Measurements from ENCODE around the gene G6PC1.
"Not testable (repeated sequence)": the region's sequence is repeated elsewhere in the genome, so short reads cannot be mapped to it uniquely, and the experiment has no call there.

G6PC1 gene

DNA sequence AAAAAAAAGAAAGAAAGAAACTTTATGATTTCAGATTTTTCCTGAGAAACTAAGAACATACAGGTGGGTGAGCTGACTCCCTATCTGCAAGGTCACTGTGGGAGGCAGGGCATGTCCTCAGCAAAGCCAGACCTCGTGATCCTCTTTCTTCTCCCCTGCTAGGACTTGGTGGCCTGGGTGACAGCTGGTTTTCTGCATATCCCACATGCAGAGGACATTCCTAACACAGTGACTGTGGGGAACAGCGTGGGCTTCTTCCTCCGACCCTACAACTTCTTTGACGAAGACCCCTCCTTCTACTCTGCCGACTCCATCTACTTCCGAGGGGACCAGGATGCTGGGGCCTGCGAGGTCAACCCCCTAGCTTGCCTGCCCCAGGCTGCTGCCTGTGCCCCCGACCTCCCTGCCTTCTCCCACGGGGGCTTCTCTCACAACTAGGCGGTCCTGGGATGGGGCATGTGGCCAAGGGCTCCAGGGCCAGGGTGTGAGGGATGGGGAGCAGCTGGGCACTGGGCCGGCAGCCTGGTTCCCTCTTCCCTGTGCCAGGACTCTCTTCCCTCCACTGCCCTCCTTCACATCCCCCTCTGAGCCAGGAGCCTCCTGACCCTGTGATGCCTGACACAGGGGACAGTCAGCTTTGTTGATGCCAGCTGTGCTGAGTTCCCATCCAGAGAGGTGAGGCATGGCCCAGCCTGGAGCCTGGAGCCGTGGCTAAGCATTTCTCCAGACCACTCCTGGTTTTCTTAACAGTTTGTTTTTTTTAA lies 26.5 kb upstream of the G6PC1 start:
- not testable (repeated sequence) for DNase-seq

DNA sequence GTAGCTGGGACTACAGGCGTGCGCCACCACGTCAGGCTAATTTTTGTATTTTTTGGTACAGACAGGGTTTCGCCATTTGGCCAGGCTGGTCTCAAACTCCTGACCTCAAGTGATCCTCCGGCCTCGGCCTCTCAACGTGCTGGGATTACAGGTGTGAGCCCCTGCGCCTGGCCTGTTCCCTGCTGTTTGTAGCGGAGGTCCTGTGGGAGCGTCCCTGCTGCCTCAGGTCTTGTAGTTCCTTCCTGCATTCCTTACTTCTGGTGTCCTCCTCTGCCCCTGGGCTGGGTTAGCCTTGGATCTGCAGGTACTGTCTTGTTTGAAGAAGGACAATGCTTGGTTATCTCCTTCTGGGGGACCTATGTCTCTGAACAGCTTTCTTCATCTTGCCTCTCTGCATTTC lies 23.6 kb upstream of the G6PC1 start:
- DNase-seq, result no peak

DNA sequence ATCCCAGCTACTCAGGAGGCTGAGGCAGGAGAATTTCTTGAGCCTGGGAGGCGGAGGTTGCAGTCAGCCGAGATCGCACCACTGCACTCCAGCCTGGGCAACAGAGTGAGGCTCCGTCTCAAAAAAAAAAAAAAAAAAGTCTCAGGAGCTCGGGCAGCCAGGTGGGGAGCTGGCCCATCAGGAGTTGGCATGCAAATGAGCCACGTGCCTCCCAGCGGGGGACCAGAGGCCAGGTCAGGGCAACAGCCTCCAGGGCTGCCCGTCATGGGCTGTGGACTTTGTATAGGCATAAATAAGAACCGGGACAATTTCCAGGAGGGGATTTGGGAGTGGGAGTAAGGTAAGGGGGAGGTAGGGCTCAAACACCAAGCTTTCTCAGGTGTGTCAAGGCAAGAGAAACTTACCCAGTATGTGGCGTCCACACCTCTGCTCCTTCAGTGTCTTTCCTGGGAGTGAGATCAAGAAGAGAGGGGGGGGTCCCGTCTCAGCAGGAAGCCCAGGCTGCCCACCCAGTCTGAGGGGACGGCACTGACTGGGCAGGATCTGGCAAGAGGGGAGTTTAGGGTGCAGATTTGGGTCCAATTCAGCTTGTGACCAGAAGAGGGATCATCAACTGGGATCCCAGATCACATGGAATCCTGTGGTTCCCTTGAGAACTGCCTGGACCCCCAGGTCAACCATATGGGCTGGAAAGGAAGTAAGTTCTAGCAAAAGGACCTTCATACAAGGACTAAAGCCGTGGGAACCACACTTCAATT lies 22.3 kb upstream of the G6PC1 start:
- no peak for DNase-seq

DNA sequence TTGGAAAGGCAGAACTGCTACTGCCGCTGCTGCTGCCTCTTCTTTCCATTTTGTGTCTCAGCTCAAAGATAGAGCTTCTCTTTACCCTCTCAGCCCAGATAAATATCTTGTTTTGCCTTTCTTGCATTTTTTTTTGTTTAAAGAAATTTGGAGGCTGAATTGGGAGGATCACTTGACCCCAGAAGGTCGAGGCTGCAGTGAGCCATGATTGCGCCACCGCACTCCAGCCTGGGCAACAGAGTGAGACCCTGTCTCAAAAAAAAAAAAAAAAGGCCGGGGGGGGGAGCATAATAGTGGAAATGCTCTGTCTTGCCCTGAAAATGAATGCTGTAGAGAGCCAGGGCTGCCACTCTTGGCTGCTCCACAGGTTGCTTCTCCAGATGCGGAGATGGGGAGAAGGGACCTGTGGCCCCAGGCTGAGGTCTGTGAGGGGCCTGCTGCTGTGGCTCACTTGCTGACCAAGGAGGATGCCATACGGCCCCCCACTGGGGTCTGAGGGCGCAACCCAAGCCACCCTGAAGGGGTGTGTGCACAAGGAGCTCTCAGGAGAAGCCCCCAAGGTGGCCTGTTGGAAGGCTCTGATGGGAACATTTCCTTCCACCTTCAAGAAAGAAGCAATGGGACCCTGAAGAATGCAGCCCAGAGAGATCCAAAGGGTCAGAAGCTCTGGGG lies 21.5 kb upstream of the G6PC1 start:
- no peak for DNase-seq

DNA sequence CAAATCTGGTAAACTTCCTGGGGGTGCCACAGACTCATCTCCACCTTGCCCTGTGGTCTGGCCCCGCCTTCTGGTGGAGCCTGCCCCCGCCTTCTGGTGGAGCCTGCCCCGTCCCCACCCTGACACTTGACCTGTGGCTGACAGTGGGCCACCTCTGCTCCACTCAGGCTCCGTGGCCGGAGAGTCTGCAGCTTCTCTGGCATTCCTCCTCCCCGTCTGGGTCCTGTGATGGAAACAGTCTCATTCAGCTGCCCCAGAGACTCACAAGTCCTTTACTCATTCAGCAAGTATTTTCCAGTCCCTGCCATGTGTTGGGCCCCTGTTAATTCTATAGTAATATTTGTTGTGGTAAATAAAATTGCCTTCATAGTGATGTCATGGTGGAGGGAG lies 21.0 kb upstream of the G6PC1 start:
- no peak for DNase-seq

GRCh38 chr17:42880776-42881310 lies 19.8 kb upstream of the G6PC1 start:
- no peak for DNase-seq

GRCh38 chr17:42881706-42882105 lies 18.9 kb upstream of the G6PC1 start:
- not testable (repeated sequence) for DNase-seq

DNA sequence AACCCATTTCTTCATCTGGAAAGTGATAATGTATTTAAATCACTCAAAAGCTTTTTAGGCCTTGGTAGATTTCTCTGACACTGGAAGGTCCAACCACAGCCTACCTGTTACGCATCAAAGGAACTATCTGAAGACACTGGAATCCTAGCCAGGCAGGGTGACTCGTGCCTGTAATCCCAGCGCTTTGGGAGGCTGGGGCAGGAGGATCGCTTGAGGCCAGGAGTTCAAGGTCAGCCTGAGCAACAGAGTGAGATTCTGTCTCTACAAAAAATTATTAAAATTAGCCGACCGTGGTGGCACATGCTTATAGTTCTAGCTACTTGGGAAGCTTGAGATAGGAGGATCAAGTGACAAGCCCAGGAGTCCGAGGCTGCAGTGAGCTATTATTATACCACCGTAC lies 18.4 kb upstream of the G6PC1 start:
- DNase-seq, result no peak

- no peak for DNase-seq
These were observed 16.6 kb upstream of the G6PC1 start for GRCh38 chr17:42883802-42884558.

- DNase-seq, result not testable (repeated sequence)
These were observed 14.8 kb upstream of the G6PC1 start for GRCh38 chr17:42885806-42886205.

- no peak for DNase-seq
These were observed 14.1 kb upstream of the G6PC1 start for GRCh38 chr17:42886283-42887176.

DNA sequence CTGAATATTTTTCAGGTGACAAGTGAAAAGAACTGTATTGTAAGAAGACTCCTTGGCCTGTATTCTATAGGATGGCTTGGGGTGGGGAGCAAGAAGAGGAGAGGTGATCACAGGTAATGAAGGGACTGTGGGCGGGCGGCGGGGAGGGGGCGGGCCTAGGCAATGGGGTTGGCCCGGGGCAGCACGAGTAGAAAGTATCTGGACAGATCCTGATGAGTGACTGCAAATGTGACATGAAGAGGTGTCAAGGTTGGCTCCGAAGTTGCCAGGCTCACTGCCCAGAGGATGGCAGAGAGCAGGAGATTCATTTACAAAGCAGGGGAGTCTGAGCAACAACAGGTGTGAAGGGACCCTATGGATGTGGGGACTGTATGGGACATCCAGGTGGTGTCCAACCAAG lies 10.8 kb upstream of the G6PC1 start:
- DNase-seq, result no peak

DNA sequence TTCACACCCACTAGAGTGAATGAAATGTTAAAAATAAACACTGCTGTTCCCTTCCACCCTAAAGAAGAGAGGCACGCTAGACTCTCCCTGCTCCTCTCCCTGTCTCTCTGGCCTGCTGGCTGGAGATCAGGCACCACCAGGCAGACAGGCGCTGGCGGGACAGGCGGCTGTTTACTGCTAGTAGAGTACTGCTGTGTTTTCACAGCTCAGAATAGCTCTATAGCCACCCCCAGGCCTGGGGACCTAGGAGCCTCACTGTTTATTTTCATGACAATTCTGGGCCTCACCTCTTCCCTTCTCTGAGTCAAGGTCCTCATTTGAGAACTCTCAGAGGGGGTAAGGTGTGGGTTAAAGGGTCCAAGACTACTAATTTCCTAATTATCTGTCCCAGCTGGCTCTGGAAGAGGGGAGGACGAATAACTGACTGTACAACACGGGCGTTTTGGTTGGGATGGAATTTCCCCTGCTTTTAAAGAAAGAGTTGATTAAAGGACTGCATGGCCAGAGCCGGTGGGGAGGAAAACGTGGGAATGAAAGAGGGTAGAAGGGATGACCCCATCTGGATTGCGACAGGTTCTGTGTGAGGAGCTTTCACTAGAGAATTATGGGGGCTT lies 9.0 kb upstream of the G6PC1 start:
- no peak for DNase-seq

DNA sequence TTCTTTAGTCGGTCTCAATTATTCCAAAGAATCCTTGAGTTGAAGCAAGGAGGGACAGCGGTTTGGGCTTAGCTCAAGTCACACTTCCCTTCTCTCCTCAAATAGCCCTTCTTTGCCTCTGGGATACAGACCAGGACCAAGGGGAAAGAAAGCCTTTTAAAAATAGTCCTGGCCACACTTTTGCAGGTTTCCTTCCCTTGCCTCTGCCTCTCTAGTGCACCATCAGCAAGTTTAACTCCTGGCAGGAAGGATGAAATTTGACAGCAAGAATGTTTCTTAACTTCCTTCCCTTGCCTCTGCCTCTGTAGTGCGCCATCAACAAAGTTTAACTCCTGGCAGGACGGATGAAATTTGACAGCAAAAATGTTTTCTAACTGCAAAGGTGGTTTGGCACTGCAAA lies 7.2 kb upstream of the G6PC1 start:
- no peak for DNase-seq

DNA sequence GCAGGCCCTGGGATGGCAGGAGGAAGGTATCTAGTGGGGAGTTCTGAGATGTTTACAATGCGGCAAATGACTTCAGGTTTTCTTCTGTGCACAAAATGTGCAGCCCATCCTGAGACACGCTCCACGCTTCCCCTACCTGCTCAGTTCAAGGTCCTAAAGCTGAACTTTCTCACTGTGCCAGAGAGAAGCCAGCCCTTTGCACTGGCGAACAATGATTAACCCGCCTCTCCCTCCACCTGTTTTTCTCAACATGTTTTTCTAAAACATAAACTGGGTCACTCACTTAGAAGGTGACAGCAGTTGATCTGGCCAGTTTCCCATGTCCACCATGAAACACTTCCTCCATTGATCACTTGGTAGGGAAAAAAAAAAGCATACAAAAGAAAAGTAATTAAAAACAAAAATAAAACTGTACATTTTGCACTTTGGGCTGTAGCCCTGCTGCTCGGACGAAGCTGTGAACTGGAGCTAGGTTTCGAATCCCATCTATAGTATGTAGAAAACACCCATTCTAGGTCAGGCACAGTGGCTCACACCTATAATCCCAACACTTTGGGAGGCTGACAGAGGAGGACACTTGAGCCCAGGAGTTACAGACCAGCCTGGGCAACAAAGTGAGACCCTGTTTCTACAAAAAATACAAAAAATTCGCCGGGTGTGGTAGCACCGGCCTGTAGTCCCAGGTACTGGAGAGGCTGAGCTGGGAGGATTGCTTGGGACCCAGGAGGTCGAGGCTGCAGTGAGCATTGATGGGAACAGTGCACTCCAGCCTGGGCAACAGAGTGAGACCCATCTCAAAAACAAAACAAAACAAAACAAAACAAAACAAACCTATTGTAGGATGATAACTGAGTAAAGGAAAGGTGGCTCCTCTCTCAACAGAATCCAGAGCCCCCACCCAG lies 6.1 kb upstream of the G6PC1 start:
- DNase-seq, result no peak

DNA sequence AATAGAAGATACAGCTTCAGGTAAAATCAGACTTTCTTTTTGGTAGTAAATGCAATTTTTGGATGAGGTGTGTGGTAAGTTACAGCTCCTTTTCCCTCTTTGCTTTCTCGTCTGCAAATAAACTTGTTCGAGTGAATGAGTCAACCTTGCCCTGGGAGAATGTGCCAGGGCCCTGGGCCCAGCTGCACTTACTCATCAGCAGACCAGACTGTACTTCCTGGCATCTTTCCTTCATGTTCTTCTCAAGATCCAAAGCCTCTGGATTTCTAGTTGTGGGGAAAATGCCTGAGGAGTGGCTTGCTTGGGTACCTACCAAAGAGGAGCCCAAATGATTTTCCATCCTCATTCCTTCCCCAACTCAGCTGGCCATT lies 5.4 kb upstream of the G6PC1 start:
- DNase-seq, result no peak

DNA sequence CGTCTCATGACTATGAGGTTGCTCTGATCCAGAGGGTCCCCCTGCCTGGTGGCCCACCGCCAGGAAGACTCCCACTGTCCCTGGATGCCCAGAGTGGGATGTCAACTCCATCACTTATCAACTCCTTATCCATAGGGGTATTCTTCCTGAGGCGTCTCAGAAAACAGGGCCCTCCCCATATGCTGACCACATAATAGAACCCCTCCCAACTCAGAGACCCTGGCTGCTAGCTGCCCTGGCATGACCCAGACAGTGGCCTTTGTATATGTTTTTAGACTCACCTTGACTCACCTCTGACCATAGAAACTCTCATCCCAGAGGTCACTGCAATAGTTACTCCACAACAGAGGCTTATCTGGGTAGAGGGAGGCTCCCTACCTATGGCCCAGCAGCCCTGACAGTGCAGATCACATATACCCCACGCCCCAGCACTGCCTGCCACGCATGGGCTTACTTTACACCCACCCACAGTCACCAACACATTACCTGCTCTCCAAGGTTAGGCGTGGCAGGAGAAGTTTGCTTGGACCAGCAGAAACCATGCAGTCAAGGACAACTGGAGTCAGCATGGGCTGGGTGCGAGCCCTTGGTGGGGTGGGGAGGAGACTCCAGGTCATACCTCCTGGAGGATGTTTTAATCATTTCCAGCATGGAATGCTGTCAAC lies 2.3 kb upstream of the G6PC1 start:
- no peak for DNase-seq

DNA sequence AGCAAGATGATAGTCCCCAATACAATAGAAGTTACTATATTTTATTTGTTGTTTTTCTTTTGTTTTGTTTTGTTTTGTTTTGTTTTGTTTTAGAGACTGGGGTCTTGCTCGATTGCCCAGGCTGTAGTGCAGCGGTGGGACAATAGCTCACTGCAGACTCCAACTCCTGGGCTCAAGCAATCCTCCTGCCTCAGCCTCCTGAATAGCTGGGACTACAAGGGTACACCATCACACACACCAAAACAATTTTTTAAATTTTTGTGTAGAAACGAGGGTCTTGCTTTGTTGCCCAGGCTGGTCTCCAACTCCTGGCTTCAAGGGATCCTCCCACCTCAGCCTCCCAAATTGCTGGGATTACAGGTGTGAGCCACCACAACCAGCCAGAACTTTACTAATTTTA lies 618 bp upstream of the G6PC1 start:
- DNase-seq, result not testable (repeated sequence)

GRCh38 chr17:42901535-42902229 lies 1.1 kb downstream of the G6PC1 start:
- no peak for DNase-seq

Measured in CD4-positive, alpha-beta T cell treated with Interleukin-17A for 1 hour (primary cell).